ENCODE measurements around the gene STXBP6. TPM values are rescaled to one million over a fixed set of nuclear protein-coding genes. Genes with fewer than 3 reads are reported as not detected.

Gene STXBP6
- total RNA-seq, 1 experiment from 2014 or later: 0.27 TPM

DNA sequence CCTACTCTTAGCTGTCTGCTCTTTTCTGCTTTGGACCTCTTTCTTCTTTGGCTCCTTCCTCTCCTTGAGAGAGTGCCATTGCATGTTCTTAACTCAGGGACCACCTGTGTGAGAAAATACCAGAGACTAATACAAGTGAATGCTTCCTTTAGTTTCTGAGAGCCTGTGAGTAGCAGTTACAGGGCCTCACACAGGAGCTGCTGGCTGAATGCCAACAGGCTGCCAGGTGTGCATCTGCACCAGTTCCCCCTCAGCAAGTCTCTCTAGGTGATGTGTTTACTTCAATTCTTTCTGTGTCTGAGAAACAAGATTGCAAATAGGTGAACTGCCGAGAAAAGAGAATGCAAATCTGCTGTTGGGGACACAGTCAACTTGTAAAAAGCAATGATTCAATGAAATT, 108.2 kb downstream of the STXBP6 start:
- DNase-seq (ENCODE audit: low read depth, low spot score) (no peak), ATAC-seq (no peak)
- POLR2A ChIA-PET: no interaction called here
- CTCF ChIA-PET: no interaction called here
- intact Hi-C loops (cut with micrococcal nuclease): no loop called here
- H3K79me2 ChIP-seq (ENCODE audit: insufficient read depth, low read length): no peaks in the 10 kb centered on the region
- H3K9me3 ChIP-seq (ENCODE audit: control insufficient read depth in 1 of 2, insufficient read depth in 1 of 2, low read depth in 1 of 2, low read length in 2 of 2): peaks cover 0 to 14% of the 10 kb centered on the region in 2 experiments; a peak in 2 of 4 replicates
- H3K9me2 ChIP-seq (ENCODE audit: insufficient read depth): no peaks in the 10 kb centered on the region
- H3K27me3 ChIP-seq (ENCODE audit: insufficient read depth, low read length): no peaks in the 10 kb centered on the region
- no peaks in the 10 kb centered on the region for H4K20me1 ChIP-seq (ENCODE audit: insufficient read depth)
- RAD21 ChIA-PET (ENCODE audit: low non-redundant PET in 1 of 2, low total read pairs in 2 of 2, uncharacterized antibody in 2 of 2, unreplicated experiment in 2 of 2): no interaction called here
- H3K4me3 ChIP-seq (replicated peaks in 1 of 2; ENCODE audit: low read depth in 1 of 2, low read length in 2 of 2): no peak overlapping the region
- TF ChIP-seq EZH2 (IDR thresholded peaks at IDR 0.05) (no peak), SRF (IDR thresholded peaks at IDR 0.05; ENCODE audit: low read depth) (no peak), POLR2A (IDR thresholded peaks at IDR 0.05; ENCODE audit: borderline replicate concordance, extremely low read depth, insufficient read depth, insufficient read length) (no peak), ELF1 (IDR thresholded peaks at IDR 0.05; ENCODE audit: borderline replicate concordance, low read depth) (no peak), CEBPB (IDR thresholded peaks at IDR 0.05; ENCODE audit: low read depth) (no peak), RAD21 (IDR thresholded peaks at IDR 0.05; ENCODE audit: low read depth) (no peak), JUND (IDR thresholded peaks at IDR 0.05) (no peak), EZH2phosphoT487 (IDR thresholded peaks at IDR 0.05; ENCODE audit: borderline replicate concordance) (no peak), SIN3A (IDR thresholded peaks at IDR 0.05; ENCODE audit: low read depth) (no peak), EGR1 (IDR thresholded peaks at IDR 0.05; ENCODE audit: low read depth) (no peak), TCF7L2 (IDR thresholded peaks at IDR 0.05; ENCODE audit: borderline replicate concordance, extremely low read depth, insufficient read depth, insufficient read length) (no peak), CBX3 (IDR thresholded peaks at IDR 0.05; ENCODE audit: low read depth) (no peak), ZFX (IDR thresholded peaks at IDR 0.05) (no peak), ZNF274 (IDR thresholded peaks at IDR 0.05; ENCODE audit: low read depth, low read length) (no peak)
- TF ChIP-seq, protein P1, sequence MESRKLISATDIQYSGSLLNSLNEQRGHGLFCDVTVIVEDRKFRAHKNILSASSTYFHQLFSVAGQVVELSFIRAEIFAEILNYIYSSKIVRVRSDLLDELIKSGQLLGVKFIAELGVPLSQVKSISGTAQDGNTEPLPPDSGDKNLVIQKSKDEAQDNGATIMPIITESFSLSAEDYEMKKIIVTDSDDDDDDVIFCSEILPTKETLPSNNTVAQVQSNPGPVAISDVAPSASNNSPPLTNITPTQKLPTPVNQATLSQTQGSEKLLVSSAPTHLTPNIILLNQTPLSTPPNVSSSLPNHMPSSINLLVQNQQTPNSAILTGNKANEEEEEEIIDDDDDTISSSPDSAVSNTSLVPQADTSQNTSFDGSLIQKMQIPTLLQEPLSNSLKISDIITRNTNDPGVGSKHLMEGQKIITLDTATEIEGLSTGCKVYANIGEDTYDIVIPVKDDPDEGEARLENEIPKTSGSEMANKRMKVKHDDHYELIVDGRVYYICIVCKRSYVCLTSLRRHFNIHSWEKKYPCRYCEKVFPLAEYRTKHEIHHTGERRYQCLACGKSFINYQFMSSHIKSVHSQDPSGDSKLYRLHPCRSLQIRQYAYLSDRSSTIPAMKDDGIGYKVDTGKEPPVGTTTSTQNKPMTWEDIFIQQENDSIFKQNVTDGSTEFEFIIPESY (IDR thresholded peaks at IDR 0.05; ENCODE audit: extremely low read depth, insufficient replicate concordance, low read length): no peak
- TF ChIP-seq, protein P2, sequence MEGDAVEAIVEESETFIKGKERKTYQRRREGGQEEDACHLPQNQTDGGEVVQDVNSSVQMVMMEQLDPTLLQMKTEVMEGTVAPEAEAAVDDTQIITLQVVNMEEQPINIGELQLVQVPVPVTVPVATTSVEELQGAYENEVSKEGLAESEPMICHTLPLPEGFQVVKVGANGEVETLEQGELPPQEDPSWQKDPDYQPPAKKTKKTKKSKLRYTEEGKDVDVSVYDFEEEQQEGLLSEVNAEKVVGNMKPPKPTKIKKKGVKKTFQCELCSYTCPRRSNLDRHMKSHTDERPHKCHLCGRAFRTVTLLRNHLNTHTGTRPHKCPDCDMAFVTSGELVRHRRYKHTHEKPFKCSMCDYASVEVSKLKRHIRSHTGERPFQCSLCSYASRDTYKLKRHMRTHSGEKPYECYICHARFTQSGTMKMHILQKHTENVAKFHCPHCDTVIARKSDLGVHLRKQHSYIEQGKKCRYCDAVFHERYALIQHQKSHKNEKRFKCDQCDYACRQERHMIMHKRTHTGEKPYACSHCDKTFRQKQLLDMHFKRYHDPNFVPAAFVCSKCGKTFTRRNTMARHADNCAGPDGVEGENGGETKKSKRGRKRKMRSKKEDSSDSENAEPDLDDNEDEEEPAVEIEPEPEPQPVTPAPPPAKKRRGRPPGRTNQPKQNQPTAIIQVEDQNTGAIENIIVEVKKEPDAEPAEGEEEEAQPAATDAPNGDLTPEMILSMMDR (IDR thresholded peaks at IDR 0.05 in 2 of 3, conservative IDR thresholded peaks at IDR 0.05 in 1 of 3; ENCODE audit: borderline replicate concordance in 1 of 3, insufficient read depth in 1 of 3, low read depth in 2 of 3, low read length in 2 of 3): no peak
- TF ChIP-seq, protein P3, sequence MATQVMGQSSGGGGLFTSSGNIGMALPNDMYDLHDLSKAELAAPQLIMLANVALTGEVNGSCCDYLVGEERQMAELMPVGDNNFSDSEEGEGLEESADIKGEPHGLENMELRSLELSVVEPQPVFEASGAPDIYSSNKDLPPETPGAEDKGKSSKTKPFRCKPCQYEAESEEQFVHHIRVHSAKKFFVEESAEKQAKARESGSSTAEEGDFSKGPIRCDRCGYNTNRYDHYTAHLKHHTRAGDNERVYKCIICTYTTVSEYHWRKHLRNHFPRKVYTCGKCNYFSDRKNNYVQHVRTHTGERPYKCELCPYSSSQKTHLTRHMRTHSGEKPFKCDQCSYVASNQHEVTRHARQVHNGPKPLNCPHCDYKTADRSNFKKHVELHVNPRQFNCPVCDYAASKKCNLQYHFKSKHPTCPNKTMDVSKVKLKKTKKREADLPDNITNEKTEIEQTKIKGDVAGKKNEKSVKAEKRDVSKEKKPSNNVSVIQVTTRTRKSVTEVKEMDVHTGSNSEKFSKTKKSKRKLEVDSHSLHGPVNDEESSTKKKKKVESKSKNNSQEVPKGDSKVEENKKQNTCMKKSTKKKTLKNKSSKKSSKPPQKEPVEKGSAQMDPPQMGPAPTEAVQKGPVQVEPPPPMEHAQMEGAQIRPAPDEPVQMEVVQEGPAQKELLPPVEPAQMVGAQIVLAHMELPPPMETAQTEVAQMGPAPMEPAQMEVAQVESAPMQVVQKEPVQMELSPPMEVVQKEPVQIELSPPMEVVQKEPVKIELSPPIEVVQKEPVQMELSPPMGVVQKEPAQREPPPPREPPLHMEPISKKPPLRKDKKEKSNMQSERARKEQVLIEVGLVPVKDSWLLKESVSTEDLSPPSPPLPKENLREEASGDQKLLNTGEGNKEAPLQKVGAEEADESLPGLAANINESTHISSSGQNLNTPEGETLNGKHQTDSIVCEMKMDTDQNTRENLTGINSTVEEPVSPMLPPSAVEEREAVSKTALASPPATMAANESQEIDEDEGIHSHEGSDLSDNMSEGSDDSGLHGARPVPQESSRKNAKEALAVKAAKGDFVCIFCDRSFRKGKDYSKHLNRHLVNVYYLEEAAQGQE (IDR thresholded peaks at IDR 0.05; ENCODE audit: low read depth): no peak
- TF ChIP-seq, protein P4, sequence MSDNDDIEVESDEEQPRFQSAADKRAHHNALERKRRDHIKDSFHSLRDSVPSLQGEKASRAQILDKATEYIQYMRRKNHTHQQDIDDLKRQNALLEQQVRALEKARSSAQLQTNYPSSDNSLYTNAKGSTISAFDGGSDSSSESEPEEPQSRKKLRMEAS (IDR thresholded peaks at IDR 0.05): no peak
- TF ChIP-seq, protein P5, sequence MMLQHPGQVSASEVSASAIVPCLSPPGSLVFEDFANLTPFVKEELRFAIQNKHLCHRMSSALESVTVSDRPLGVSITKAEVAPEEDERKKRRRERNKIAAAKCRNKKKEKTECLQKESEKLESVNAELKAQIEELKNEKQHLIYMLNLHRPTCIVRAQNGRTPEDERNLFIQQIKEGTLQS (IDR thresholded peaks at IDR 0.05): no peak
- no peak overlapping the region for H3K4me2 ChIP-seq (ENCODE audit: low read length)
- no peaks in the 10 kb centered on the region for H3K36me3 ChIP-seq (ENCODE audit: control insufficient read depth in 1 of 2, insufficient read depth in 2 of 2, low read length in 2 of 2)
- H2AFZ ChIP-seq (ENCODE audit: low read depth, low read length, poor library complexity, severe bottlenecking): no peak overlapping the region
- no peak overlapping the region for H3K27ac ChIP-seq (ENCODE audit: low read depth, low read length)
- no peaks in the 10 kb centered on the region for H3K4me1 ChIP-seq (ENCODE audit: control insufficient read depth in 1 of 2, insufficient read depth in 2 of 2, low read length in 2 of 2)
- no peak overlapping the region for H3K9ac ChIP-seq (ENCODE audit: low read length)
- BruUV-seq (replicated peaks): no TSS peak

Measured in HCT116 (cell line).